Urinary bladder (tissue), 4 donors: ENCODE results near the gene IMPDH1. TPM values are rescaled to one million over a fixed set of nuclear protein-coding genes. Genes with fewer than 3 reads are reported as not detected.

Experiments used
- DNase-seq: peaks from one replicate; pipeline ENCODE4 v3.0.0-alpha.2; 2015; ENCODE audit errors: extremely low spot score
- H3K27ac ChIP-seq: one replicate; pipeline ENCODE4 v1.5.1; 2013; ENCODE audit warnings: low read depth, mild to moderate bottlenecking, moderate library complexity
- H3K36me3 ChIP-seq: one replicate; pipeline ENCODE4 v1.6.1; 2013; ENCODE audit warnings: mild to moderate bottlenecking, moderate library complexity; ENCODE audit not compliant: insufficient read depth
- H3K4me1 ChIP-seq: one replicate; pipeline ENCODE4 v1.6.1; 2013; ENCODE audit warnings: mild to moderate bottlenecking, moderate library complexity; ENCODE audit not compliant: insufficient read depth
- H3K4me3 ChIP-seq: one replicate; pipeline ENCODE4 v1.5.1; 2013; ENCODE audit warnings: low read depth, low read length
- WGBS: extraction: QIAGEN DNeasy Blood & Tissue Kit; methylation state at CpG from one replicate; pipeline ENCODE4 v1.1.7; 2013; 5-methylcytosine and 5-hydroxymethylcytosine counted together
- polyA plus RNA-seq: library from polyadenylated mRNA; stranded (reverse); fragments of 200-250 nt; gene quantifications from one replicate; pipeline ENCODE4 v1.2.3, GENCODE V29; 2013
- total RNA-seq: library from RNA; depleted of rRNA; stranded (reverse); fragments of >200 nt; gene quantifications from one replicate; pipeline ENCODE4 v1.2.3, GENCODE V29; 2014
- donor health status: healthy with polysubstance abuse.
- donor health status: healthy.

Gene IMPDH1
- total and polyA plus RNA-seq, 2 donors, result 24.7 to 58.6 TPM

- H3K27ac ChIP-seq, result no peak overlapping the region
- H3K36me3 ChIP-seq, result no peaks in the 10 kb centered on the region
- no peaks in the 10 kb centered on the region for H3K4me1 ChIP-seq
- 72% methylated on average over 4 of the region's 4 CpGs for WGBS
- no peak for DNase-seq
- no peak overlapping the region for H3K4me3 ChIP-seq
Observed at GRCh38 chr7:128447941-128448564, 38.3 kb upstream of the IMPDH1 start.

- H3K4me1 ChIP-seq, result no peaks in the 10 kb centered on the region
- DNase-seq, result no peak
- H3K4me3 ChIP-seq, result no peak overlapping the region
- H3K36me3 ChIP-seq, result no peaks in the 10 kb centered on the region
- H3K27ac ChIP-seq, result no peak overlapping the region
- whole genome bisulfite sequencing, result 52% methylated on average over 5 of the region's 5 CpGs
Observed at GRCh38 chr7:128446306-128446705, 36.5 kb upstream of the IMPDH1 start.

- WGBS, result 78% methylated on average over 7 of the region's 7 CpGs
- no peak for DNase-seq
- H3K4me1 ChIP-seq, result no peaks in the 10 kb centered on the region
- no peak overlapping the region for H3K27ac ChIP-seq
- H3K4me3 ChIP-seq, result no peak overlapping the region
- no peaks in the 10 kb centered on the region for H3K36me3 ChIP-seq
Observed at GRCh38 chr7:128443831-128444600, 34.2 kb upstream of the IMPDH1 start.

GRCh38 chr7:128442356-128442755 is 32.6 kb upstream of the IMPDH1 start:
- DNase-seq, result no peak
- Histone ChIP-seq H3K36me3 (no peaks in the 10 kb centered on the region), H3K4me1 (no peaks in the 10 kb centered on the region), H3K27ac (no peak overlapping the region), H3K4me3 (no peak overlapping the region)
- 83% methylated on average over 3 of the region's 3 CpGs for WGBS

GRCh38 chr7:128437426-128438332 is 27.9 kb upstream of the IMPDH1 start:
- H3K4me3 ChIP-seq, result no peak overlapping the region
- no peak overlapping the region for H3K27ac ChIP-seq
- DNase-seq, result no peak
- no peaks in the 10 kb centered on the region for H3K36me3 ChIP-seq
- no peaks in the 10 kb centered on the region for H3K4me1 ChIP-seq
- 86% methylated on average over 8 of the region's 8 CpGs for WGBS

GRCh38 chr7:128435327-128435686 is 25.5 kb upstream of the IMPDH1 start:
- no peaks in the 10 kb centered on the region for H3K4me1 ChIP-seq
- H3K27ac ChIP-seq, result no peak overlapping the region
- no peak overlapping the region for H3K4me3 ChIP-seq
- DNase-seq, result no peak
- no peaks in the 10 kb centered on the region for H3K36me3 ChIP-seq
- WGBS, result 42% methylated on average over 3 of the region's 3 CpGs

GRCh38 chr7:128434413-128435326 is 24.9 kb upstream of the IMPDH1 start:
- DNase-seq, result no peak
- no peak overlapping the region for H3K27ac ChIP-seq
- no peaks in the 10 kb centered on the region for H3K36me3 ChIP-seq
- no peaks in the 10 kb centered on the region for H3K4me1 ChIP-seq
- WGBS, result 61% methylated on average over 4 of the region's 4 CpGs
- no peak overlapping the region for H3K4me3 ChIP-seq

- Histone ChIP-seq H3K36me3 (no peaks in the 10 kb centered on the region), H3K4me3 (no peak overlapping the region), H3K27ac (no peak overlapping the region), H3K4me1 (no peaks in the 10 kb centered on the region)
- 75% methylated on average over 2 of the region's 2 CpGs for WGBS
- no peak for DNase-seq
Observed at GRCh38 chr7:128431754-128432153, 22.0 kb upstream of the IMPDH1 start.

- H3K27ac ChIP-seq, result no peak overlapping the region
- H3K36me3 ChIP-seq, result no peaks in the 10 kb centered on the region
- 54% methylated on average over 6 of the region's 6 CpGs for WGBS
- H3K4me3 ChIP-seq, result no peak overlapping the region
- H3K4me1 ChIP-seq, result no peaks in the 10 kb centered on the region
- no peak for DNase-seq
Observed at GRCh38 chr7:128431221-128431620, 21.4 kb upstream of the IMPDH1 start.

- H3K36me3 ChIP-seq, result no peaks in the 10 kb centered on the region
- H3K4me3 ChIP-seq, result no peak overlapping the region
- no peak for DNase-seq
- H3K27ac ChIP-seq, result no peak overlapping the region
- H3K4me1 ChIP-seq, result no peaks in the 10 kb centered on the region
- 70% methylated on average over 3 of the region's 3 CpGs for WGBS
Observed at GRCh38 chr7:128430207-128430606, 20.4 kb upstream of the IMPDH1 start.

- Histone ChIP-seq H3K4me1 (no peaks in the 10 kb centered on the region), H3K27ac (no peak overlapping the region), H3K4me3 (no peak overlapping the region), H3K36me3 (no peaks in the 10 kb centered on the region)
- DNase-seq, result no peak
- WGBS, result 15% methylated on average over 7 of the region's 7 CpGs
Observed at GRCh38 chr7:128427289-128427891, 17.6 kb upstream of the IMPDH1 start.

GRCh38 chr7:128425850-128426249 is 16.1 kb upstream of the IMPDH1 start:
- Histone ChIP-seq H3K4me1 (no peaks in the 10 kb centered on the region), H3K36me3 (no peaks in the 10 kb centered on the region), H3K4me3 (no peak overlapping the region), H3K27ac (no peak overlapping the region)
- no peak for DNase-seq
- 38% methylated on average over 4 of the region's 4 CpGs for WGBS
